ENCODE results near the gene PA2G4. TPM values are rescaled to one million over a fixed set of nuclear protein-coding genes. Genes with fewer than 3 reads are reported as not detected.
"Not testable (repeated sequence)": the region's sequence is repeated elsewhere in the genome, so short reads cannot be mapped to it uniquely, and the experiment has no call there.

PA2G4 gene
- total RNA-seq, 1 donor from 2014 or later, result 364 TPM

GRCh38 chr12:56103066-56103711, 1.2 kb upstream of the PA2G4 start:
- Mint-ChIP-seq H3K4me3 (ENCODE audit: low read depth) (peak overlapping the region; percentile 92), H3K9me3 (no peaks in the 10 kb centered on the region), H3K27me3 (ENCODE audit: low read depth) (no peaks in the 10 kb centered on the region), H3K36me3 (ENCODE audit: low read depth) (peaks cover 39% of the 10 kb centered on the region), H3K27ac (peak overlapping the region; percentile 95), H3K4me1 (ENCODE audit: low read depth) (peaks cover 48% of the 10 kb centered on the region)
- DNase-seq (ENCODE audit: low spot score), result no peak
- intact Hi-C loops (cut with micrococcal nuclease), result loop anchor here (5.0 kb wide), 2 partner anchors 106 to 344 kb away; partner anchors contain the start of genes SUOX and TIMELESS

GRCh38 chr12:56103823-56104108, 593 bp upstream of the PA2G4 start:
- Mint-ChIP-seq H3K4me3 (ENCODE audit: low read depth) (peak overlapping the region; percentile 92), H3K36me3 (ENCODE audit: low read depth) (peaks cover 45% of the 10 kb centered on the region), H3K27ac (peak overlapping the region; percentile 95), H3K27me3 (ENCODE audit: low read depth) (no peaks in the 10 kb centered on the region), H3K9me3 (no peaks in the 10 kb centered on the region), H3K4me1 (ENCODE audit: low read depth) (peaks cover 51% of the 10 kb centered on the region)
- no peak for DNase-seq (ENCODE audit: low spot score)
- intact Hi-C loops (cut with micrococcal nuclease), result loop anchor here (1.0 to 5.0 kb wide), 11 partner anchors 13 to 344 kb away; partner anchors contain the start of genes DNAJC14, PYM1, RPL41 and RPS26

- intact Hi-C loops (cut with micrococcal nuclease), result loop anchor here (1.0 to 5.0 kb wide), 11 partner anchors 11 to 342 kb away; partner anchors contain the start of genes DNAJC14, PYM1, RPL41 and RPS26
- peaks cover 51% of the 10 kb centered on the region for H3K4me1 Mint-ChIP-seq (ENCODE audit: low read depth)
These were observed 653 bp downstream of the PA2G4 start for GRCh38 chr12:56104815-56105608.

GRCh38 chr12:56105609-56105902, 1.2 kb downstream of the PA2G4 start:
- peak overlapping the region; percentile 95 for H3K27ac Mint-ChIP-seq
- peaks cover 51% of the 10 kb centered on the region for H3K4me1 Mint-ChIP-seq (ENCODE audit: low read depth)
- no peaks in the 10 kb centered on the region for H3K9me3 Mint-ChIP-seq
- peak overlapping the region; percentile 92 for H3K4me3 Mint-ChIP-seq (ENCODE audit: low read depth)
- no peaks in the 10 kb centered on the region for H3K27me3 Mint-ChIP-seq (ENCODE audit: low read depth)
- DNase-seq (ENCODE audit: low spot score), result no peak
- peaks cover 63% of the 10 kb centered on the region for H3K36me3 Mint-ChIP-seq (ENCODE audit: low read depth)
- intact Hi-C loops (cut with micrococcal nuclease), result no loop called here

More at GRCh38 chr12:56104815-56105608, 653 bp downstream of the PA2G4 start:
- Mint-ChIP-seq H3K4me3 (ENCODE audit: low read depth) (peak overlapping the region; percentile 92), H3K27me3 (ENCODE audit: low read depth) (no peaks in the 10 kb centered on the region), H3K27ac (peak overlapping the region; percentile 95), H3K36me3 (ENCODE audit: low read depth) (peaks cover 57% of the 10 kb centered on the region), H3K9me3 (no peaks in the 10 kb centered on the region)
- no peak for DNase-seq (ENCODE audit: low spot score)

- intact Hi-C loops (cut with micrococcal nuclease), result no loop called here
- H3K27ac Mint-ChIP-seq, result peak overlapping the region; percentile 59
- peak overlapping the region; percentile 92 for H3K4me3 Mint-ChIP-seq (ENCODE audit: low read depth)
- no peak for DNase-seq (ENCODE audit: low spot score)
- peaks cover 75% of the 10 kb centered on the region for H3K36me3 Mint-ChIP-seq (ENCODE audit: low read depth)
- no peaks in the 10 kb centered on the region for H3K27me3 Mint-ChIP-seq (ENCODE audit: low read depth)
- H3K4me1 Mint-ChIP-seq (ENCODE audit: low read depth), result peaks cover 40% of the 10 kb centered on the region
- no peaks in the 10 kb centered on the region for H3K9me3 Mint-ChIP-seq
These were observed 2.9 kb downstream of the PA2G4 start for GRCh38 chr12:56107242-56107641.

- intact Hi-C loops (cut with micrococcal nuclease), result no loop called here
- Mint-ChIP-seq H3K9me3 (no peaks in the 10 kb centered on the region), H3K27me3 (ENCODE audit: low read depth) (no peaks in the 10 kb centered on the region), H3K27ac (no peak overlapping the region), H3K36me3 (ENCODE audit: low read depth) (peaks cover 88% of the 10 kb centered on the region), H3K4me3 (ENCODE audit: low read depth) (no peak overlapping the region), H3K4me1 (ENCODE audit: low read depth) (peaks cover 28% of the 10 kb centered on the region)
- DNase-seq (ENCODE audit: low spot score), result no peak
These were observed 6.2 kb downstream of the PA2G4 start for GRCh38 chr12:56110571-56110970.

GRCh38 chr12:56114084-56114483, 9.7 kb downstream of the PA2G4 start:
- H3K4me1 Mint-ChIP-seq (ENCODE audit: low read depth), result peaks cover 16% of the 10 kb centered on the region
- peaks cover 69% of the 10 kb centered on the region for H3K36me3 Mint-ChIP-seq (ENCODE audit: low read depth)
- intact Hi-C loops (cut with micrococcal nuclease), result no loop called here
- DNase-seq (ENCODE audit: low spot score), result no peak
- H3K27me3 Mint-ChIP-seq (ENCODE audit: low read depth), result no peaks in the 10 kb centered on the region
- no peaks in the 10 kb centered on the region for H3K9me3 Mint-ChIP-seq
- H3K27ac Mint-ChIP-seq, result peak overlapping the region; percentile 11
- H3K4me3 Mint-ChIP-seq (ENCODE audit: low read depth), result no peak overlapping the region

GRCh38 chr12:56115329-56115728, 11.0 kb downstream of the PA2G4 start:
- H3K9me3 Mint-ChIP-seq, result no peaks in the 10 kb centered on the region
- H3K27ac Mint-ChIP-seq, result peak overlapping the region; percentile 99
- H3K4me3 Mint-ChIP-seq (ENCODE audit: low read depth), result peak overlapping the region; percentile 99
- no peak for DNase-seq (ENCODE audit: low spot score)
- H3K36me3 Mint-ChIP-seq (ENCODE audit: low read depth), result peaks cover 57% of the 10 kb centered on the region
- intact Hi-C loops (cut with micrococcal nuclease), result loop anchor here (5.0 kb wide), 5 partner anchors 118 to 517 kb away; partner anchors contain the start of genes ANKRD52, BAZ2A, CNPY2 and SUOX
- H3K4me1 Mint-ChIP-seq (ENCODE audit: low read depth), result peaks cover 27% of the 10 kb centered on the region
- H3K27me3 Mint-ChIP-seq (ENCODE audit: low read depth), result no peaks in the 10 kb centered on the region

- no peaks in the 10 kb centered on the region for H3K27me3 Mint-ChIP-seq (ENCODE audit: low read depth)
- peak; percentile 91 for DNase-seq (ENCODE audit: low spot score)
- intact Hi-C loops (cut with micrococcal nuclease), result loop anchor here (1.0 to 5.0 kb wide), 7 partner anchors 12 to 516 kb away; partner anchors contain the start of genes ANKRD52, BAZ2A, CNPY2 and PA2G4
- H3K36me3 Mint-ChIP-seq (ENCODE audit: low read depth), result peaks cover 57% of the 10 kb centered on the region
- peak within 1 kb of the TSS; percentile 99 for H3K27ac Mint-ChIP-seq
- H3K4me3 Mint-ChIP-seq (ENCODE audit: low read depth), result peak within 1 kb of the TSS; percentile 99
- H3K9me3 Mint-ChIP-seq, result no peaks in the 10 kb centered on the region
- H3K4me1 Mint-ChIP-seq (ENCODE audit: low read depth), result peaks cover 27% of the 10 kb centered on the region
These were observed 12.1 kb downstream of the PA2G4 start, which contains the start of gene RPL41 for GRCh38 chr12:56116267-56117081. TSS of gene RPL41 (plus strand) at chr12:56116633.

- H3K27me3 Mint-ChIP-seq (ENCODE audit: low read depth); H3K9me3 Mint-ChIP-seq; DNase-seq (ENCODE audit: low spot score): not testable (repeated sequence)
- peaks cover 61% of the 10 kb centered on the region for H3K36me3 Mint-ChIP-seq (ENCODE audit: low read depth)
- peak overlapping the region; percentile 99 for H3K27ac Mint-ChIP-seq
- H3K4me3 Mint-ChIP-seq (ENCODE audit: low read depth), result peak overlapping the region; percentile 99
- peaks cover 27% of the 10 kb centered on the region for H3K4me1 Mint-ChIP-seq (ENCODE audit: low read depth)
- intact Hi-C loops (cut with micrococcal nuclease), result loop anchor here (2.0 to 5.0 kb wide), 6 partner anchors 76 to 515 kb away; partner anchors contain the start of genes ANKRD52, BAZ2A, CNPY2 and RPS26
These were observed 12.8 kb downstream of the PA2G4 start for GRCh38 chr12:56117082-56117706.

- Mint-ChIP-seq H3K9me3 (no peaks in the 10 kb centered on the region), H3K36me3 (ENCODE audit: low read depth) (peaks cover 58% of the 10 kb centered on the region), H3K4me1 (ENCODE audit: low read depth) (peaks cover 27% of the 10 kb centered on the region), H3K27ac (peak within 1 kb of the TSS; percentile 99), H3K27me3 (ENCODE audit: low read depth) (no peaks in the 10 kb centered on the region), H3K4me3 (ENCODE audit: low read depth) (peak within 1 kb of the TSS; percentile 99)
- intact Hi-C loops (cut with micrococcal nuclease), result loop anchor here (1.0 to 5.0 kb wide), 13 partner anchors 8 to 514 kb away; partner anchors contain the start of genes ANKRD52, BAZ2A, CNPY2 and MYL6
- peak; percentile 98 for DNase-seq (ENCODE audit: low spot score)
These were observed 13.7 kb downstream of the PA2G4 start, which contains the start of gene ZC3H10 for GRCh38 chr12:56117778-56118687. TSS of gene ZC3H10 (plus strand) at chr12:56118266. CDS start at chr12:56120563, 2,297 bp downstream.
